Measurements from ENCODE around the gene GPC6.

GRCh38 chr13:94058821-94059360 is 832.3 kb downstream of the GPC6 start:
- TF ChIP-seq CTCF (conservative IDR thresholded peaks at IDR 0.05), result no peak
- no peak for TF ChIP-seq ZFX (IDR thresholded peaks at IDR 0.05)
